IMR-90 (cell line): ENCODE data around the gene CEP41. TPM values are rescaled to one million over a fixed set of nuclear protein-coding genes. Genes with fewer than 3 reads are reported as not detected.

ENCODE experiments used
- ATAC-seq: fragments of 200-7000 bp; cut with Tn5 transposase; 2 replicates; pipeline ENCODE4 v1.9.1; 2020; ENCODE audit warnings: low read depth, mild to moderate bottlenecking, moderate library complexity
- BruUV-seq: library from RNA; stranded (reverse); fragments of 400-500 nt; replicated peaks from 2 replicates; lab custom pipeline; 2021; lab: Mats Ljungman, UMichigan
- CTCF ChIA-PET: fragments of 300-600 bp; formaldehyde crosslinking; extraction: SDS; loops from one replicate; lab custom pipeline; 2021; ENCODE audit warnings: antibody characterized with exemption; lab: Yijun Ruan, JAX
- POLR2A ChIA-PET: fragments of 300-600 bp; sonication (Branson Sonifier 250); formaldehyde crosslinking; loops from one replicate; lab custom pipeline; 2022; ENCODE audit warnings: antibody characterized with exemption; ENCODE audit not compliant: unreplicated experiment; lab: Charles Lee
- DNase-seq: peaks from one replicate; pipeline ENCODE4 v3.0.0; 2013
- H2AFZ ChIP-seq: replicated peaks from 2 replicates; pipeline ENCODE3; 2013; ENCODE audit warnings: low read length, mild to moderate bottlenecking; ENCODE audit not compliant: poor library complexity
- H2AK5ac ChIP-seq: 2 replicates; pipeline ENCODE4 v1.6.1; 2013; ENCODE audit warnings: low read depth, low read length, inconsistent platforms
- H2AK9ac ChIP-seq: replicated peaks from 2 replicates; pipeline ENCODE3; 2013; ENCODE audit warnings: mild to moderate bottlenecking, low read depth, low read length, moderate library complexity; ENCODE audit not compliant: poor library complexity
- H2BK120ac ChIP-seq: 2 replicates; pipeline ENCODE4 v1.6.1; 2013; ENCODE audit warnings: low read depth, low read length, inconsistent platforms
- H2BK15ac ChIP-seq: 3 replicates; pipeline ENCODE4 v1.6.1; 2013; ENCODE audit warnings: low read depth, low read length, inconsistent platforms
- H2BK20ac ChIP-seq: 2 replicates; pipeline ENCODE4 v1.6.1; 2013; ENCODE audit warnings: low read depth, mild to moderate bottlenecking, inconsistent platforms, low read length, moderate library complexity
- H2BK5ac ChIP-seq: 2 replicates; pipeline ENCODE4 v1.6.1; 2013; ENCODE audit warnings: mild to moderate bottlenecking, low read depth, low read length, inconsistent platforms; ENCODE audit not compliant: poor library complexity, severe bottlenecking
- H3K14ac ChIP-seq: replicated peaks from 2 replicates; pipeline ENCODE4 v1.6.1; 2013; ENCODE audit warnings: low read depth, low read length, inconsistent platforms
- H3K18ac ChIP-seq: 2 replicates; pipeline ENCODE4 v1.6.1; 2013; ENCODE audit warnings: low read depth, low read length, control low read depth
- H3K23ac ChIP-seq: 2 replicates; pipeline ENCODE4 v1.6.1; 2013; ENCODE audit warnings: low read depth, low read length, inconsistent platforms
- H3K27ac ChIP-seq: 2 replicates; pipeline ENCODE4 v1.5.1; 2013; ENCODE audit warnings: mild to moderate bottlenecking, control low read depth, low read length; ENCODE audit not compliant: insufficient read depth
- H3K27me3 ChIP-seq: 2 replicates; pipeline ENCODE4 v1.6.1; 2013; ENCODE audit warnings: low read length; ENCODE audit not compliant: control insufficient read depth, insufficient read depth
- H3K36me3 ChIP-seq: 2 replicates; pipeline ENCODE4 v1.6.1; 2013; ENCODE audit warnings: low read length, mixed read lengths; ENCODE audit not compliant: control insufficient read depth, insufficient read depth
- H3K4ac ChIP-seq: 2 replicates; pipeline ENCODE4 v1.6.1; 2013; ENCODE audit warnings: low read depth, low read length, inconsistent platforms
- H3K4me1 ChIP-seq: 2 replicates; pipeline ENCODE4 v1.6.1; 2013; ENCODE audit warnings: low read length, mixed read lengths; ENCODE audit not compliant: control insufficient read depth, insufficient read depth
- H3K4me2 ChIP-seq: 2 replicates; pipeline ENCODE4 v1.6.1; 2013; ENCODE audit warnings: low read depth, mild to moderate bottlenecking, control low read depth, low read length, moderate library complexity
- H3K4me3 ChIP-seq: 2 replicates; pipeline ENCODE4 v1.5.1; 2013; ENCODE audit warnings: low read depth, mild to moderate bottlenecking, control low read depth, low read length, moderate library complexity; ENCODE audit not compliant: insufficient read depth
- H3K56ac ChIP-seq: 2 replicates; pipeline ENCODE4 v1.6.1; 2013; ENCODE audit warnings: low read length, inconsistent platforms; ENCODE audit not compliant: insufficient read depth; ENCODE audit errors: extremely low read depth
- H3K79me1 ChIP-seq, 2 experiments: 2 replicates each; pipeline ENCODE4 v1.6.1; 2013; ENCODE audit warnings: low read length in 2 of 2, inconsistent platforms in 1 of 2, low read depth in 1 of 2
- H3K9ac ChIP-seq: 2 replicates; pipeline ENCODE4 v1.6.1; 2013; ENCODE audit warnings: low read depth, low read length, control low read depth
- H3K9me1 ChIP-seq: 2 replicates; pipeline ENCODE4 v1.6.1; 2013; ENCODE audit warnings: low read length, inconsistent platforms; ENCODE audit not compliant: insufficient read depth
- H3K9me3 ChIP-seq: 2 replicates; pipeline ENCODE4 v1.6.1; 2013; ENCODE audit warnings: low read length; ENCODE audit not compliant: control insufficient read depth, insufficient read depth
- H4K20me1 ChIP-seq: 2 replicates; pipeline ENCODE4 v1.6.1; 2013; ENCODE audit warnings: low read length, inconsistent platforms; ENCODE audit not compliant: insufficient read depth
- H4K5ac ChIP-seq: 2 replicates; pipeline ENCODE4 v1.6.1; 2013; ENCODE audit warnings: mild to moderate bottlenecking, low read depth, low read length, control low read depth
- H4K8ac ChIP-seq, 2 experiments: 2 replicates each; pipeline ENCODE4 v1.6.1; 2013; ENCODE audit warnings: low read depth in 2 of 2, low read length in 2 of 2, control low read depth in 1 of 2, inconsistent platforms in 1 of 2
- H4K91ac ChIP-seq: 2 replicates; pipeline ENCODE4 v1.6.1; 2013; ENCODE audit warnings: low read depth, low read length, inconsistent platforms; ENCODE audit not compliant: insufficient read depth
- BHLHE40 ChIP-seq: fragments of 150-350 bp; IDR thresholded peaks from 2 replicates; pipeline ENCODE4 v1.6.1; 2016; ENCODE audit warnings: mild to moderate bottlenecking, low read depth, low read length
- CEBPB ChIP-seq: IDR thresholded peaks from 2 replicates; pipeline ENCODE4 v1.6.1; 2012; ENCODE audit warnings: low read depth, low read length, improper control_type of control experiment
- MAFK ChIP-seq: IDR thresholded peaks from 2 replicates; pipeline ENCODE4 v1.6.1; 2012; ENCODE audit warnings: low read depth, low read length, improper control_type of control experiment
- RFX5 ChIP-seq: IDR thresholded peaks from 2 replicates; pipeline ENCODE4 v1.8.0; 2012; ENCODE audit warnings: low read depth, mild to moderate bottlenecking, low read length, moderate library complexity
- WGBS, 2 experiments: methylation state at CpG; one replicate each; pipeline versions ENCODE4 v1.1.5 to v1.1.7; 2013; ENCODE audit warnings: missing lambda C conversion rate in 2 of 2; ENCODE audit not compliant: insufficient read length in 1 of 2; ENCODE audit errors: extremely low coverage in 2 of 2; 5-methylcytosine and 5-hydroxymethylcytosine counted together
- dilution Hi-C: fragments of 300-500 bp; cut with HindIII; formaldehyde crosslinking; loops from one replicate; pipeline ENCODE4 v1.14.3; 2018; ENCODE audit warnings: low sequenced_read_pairs; ENCODE audit not compliant: unreplicated experiment
- in situ Hi-C: fragments of 300-500 bp; cut with MboI; formaldehyde crosslinking; loops from 3 replicates; pipeline ENCODE4 v1.14.3; 2019; ENCODE audit warnings: low sequenced_read_pairs, inconsistent platforms, mixed read lengths
- intact Hi-C: fragments of 100-400 bp; cut with micrococcal nuclease; formaldehyde crosslinking; loops from 2 replicates; pipeline ENCODE4 v1.10.0; 2022
- polyA plus RNA-seq, 3 experiments: library from polyadenylated mRNA; depleted of rRNA; stranded (reverse); fragments of >200 nt; gene quantifications; 2 replicates each; pipeline ENCODE4 v1.2.3, GENCODE V29; 2012; ENCODE audit warnings: low replicate concordance in 1 of 3
- total RNA-seq: library from RNA; depleted of rRNA; stranded (reverse); fragments of >200 nt; gene quantifications from 2 replicates; pipeline ENCODE4 v1.2.3, GENCODE V29; 2012
- TF ChIP-seq, protein P1 (sequence below): conservative IDR thresholded peaks from 2 replicates; pipeline ENCODE4 v1.5.1; 2012; ENCODE audit warnings: mild to moderate bottlenecking, low read depth, low read length, improper control_type of control experiment
- TF ChIP-seq, protein P2 (sequence below): fragments of 150-350 bp; IDR thresholded peaks from 2 replicates; pipeline ENCODE4 v1.6.1; 2016; ENCODE audit warnings: low read depth, mild to moderate bottlenecking, low read length, moderate library complexity, borderline replicate concordance
- TF ChIP-seq, protein P3 (sequence below): fragments of 150-350 bp; IDR thresholded peaks from 2 replicates; pipeline ENCODE4 v1.6.1; 2017; ENCODE audit warnings: mild to moderate bottlenecking, antibody characterized with exemption, low read length, low read depth

Gene CEP41
- total and polyA plus RNA-seq, 2 of the 4 experiments (the other 2 are of a cell fraction): 12.2 to 21.9 TPM

GRCh38 chr7:130481898-130482297 is 41.1 kb upstream of the CEP41 start:
- no CpG with 5 or more reads among the region's 1 CpG for WGBS, 2 experiments

More at GRCh38 chr7:130481898-130482297, 41.1 kb upstream of the CEP41 start:
- Histone ChIP-seq H3K9ac (no peak overlapping the region), H2BK5ac (no peak overlapping the region), H2BK15ac (no peak overlapping the region; the same call in 2 of the 3 replicates), H2AFZ (peak overlapping the region; percentile 50), H3K4ac (no peak overlapping the region), H4K8ac (no peak overlapping the region), H4K5ac (no peak overlapping the region), H3K9me3 (peaks cover 4% of the 10 kb centered on the region), H3K4me2 (no peak overlapping the region), H3K27ac (no peak overlapping the region), H3K79me1 (no peaks in the 10 kb centered on the region), H3K23ac (0 out of 2 replicates have a peak overlapping the region, but pooled peaks have one; percentile 16), H3K4me1 (no peaks in the 10 kb centered on the region), H2BK120ac (no peak overlapping the region), H3K9me1 (no peaks in the 10 kb centered on the region), H4K20me1 (no peaks in the 10 kb centered on the region), H2AK9ac (no peak overlapping the region), H2AK5ac (no peak overlapping the region), H3K56ac (no peak overlapping the region), H3K36me3 (no peaks in the 10 kb centered on the region), H3K14ac (no peak overlapping the region), H3K18ac (no peak overlapping the region), H3K4me3 (no peak overlapping the region), H2BK20ac (no peak overlapping the region), H3K27me3 (peaks cover 5% of the 10 kb centered on the region), H4K91ac (no peak overlapping the region)
- ATAC-seq: peak; percentile 85
- POLR2A ChIA-PET: no interaction called here
- in situ Hi-C loops (loop anchor here (10.0 kb wide), 1 partner anchor 407 kb away; the partner anchor contains the start of gene KLHDC10), intact Hi-C loops (no loop called here), dilution Hi-C loops (no loop called here)
- peak; percentile 44 for DNase-seq
- CTCF ChIA-PET: interaction anchor here (0.6 kb wide), 1 partner anchor 59 kb away, joined by 4 read pairs; no protein-coding TSS in a partner anchor
- TF ChIP-seq, protein P1, sequence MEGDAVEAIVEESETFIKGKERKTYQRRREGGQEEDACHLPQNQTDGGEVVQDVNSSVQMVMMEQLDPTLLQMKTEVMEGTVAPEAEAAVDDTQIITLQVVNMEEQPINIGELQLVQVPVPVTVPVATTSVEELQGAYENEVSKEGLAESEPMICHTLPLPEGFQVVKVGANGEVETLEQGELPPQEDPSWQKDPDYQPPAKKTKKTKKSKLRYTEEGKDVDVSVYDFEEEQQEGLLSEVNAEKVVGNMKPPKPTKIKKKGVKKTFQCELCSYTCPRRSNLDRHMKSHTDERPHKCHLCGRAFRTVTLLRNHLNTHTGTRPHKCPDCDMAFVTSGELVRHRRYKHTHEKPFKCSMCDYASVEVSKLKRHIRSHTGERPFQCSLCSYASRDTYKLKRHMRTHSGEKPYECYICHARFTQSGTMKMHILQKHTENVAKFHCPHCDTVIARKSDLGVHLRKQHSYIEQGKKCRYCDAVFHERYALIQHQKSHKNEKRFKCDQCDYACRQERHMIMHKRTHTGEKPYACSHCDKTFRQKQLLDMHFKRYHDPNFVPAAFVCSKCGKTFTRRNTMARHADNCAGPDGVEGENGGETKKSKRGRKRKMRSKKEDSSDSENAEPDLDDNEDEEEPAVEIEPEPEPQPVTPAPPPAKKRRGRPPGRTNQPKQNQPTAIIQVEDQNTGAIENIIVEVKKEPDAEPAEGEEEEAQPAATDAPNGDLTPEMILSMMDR: no peak
- TF ChIP-seq BHLHE40 (no peak), CEBPB (no peak), MAFK (no peak), RFX5 (no peak)
- TF ChIP-seq, protein P2, sequence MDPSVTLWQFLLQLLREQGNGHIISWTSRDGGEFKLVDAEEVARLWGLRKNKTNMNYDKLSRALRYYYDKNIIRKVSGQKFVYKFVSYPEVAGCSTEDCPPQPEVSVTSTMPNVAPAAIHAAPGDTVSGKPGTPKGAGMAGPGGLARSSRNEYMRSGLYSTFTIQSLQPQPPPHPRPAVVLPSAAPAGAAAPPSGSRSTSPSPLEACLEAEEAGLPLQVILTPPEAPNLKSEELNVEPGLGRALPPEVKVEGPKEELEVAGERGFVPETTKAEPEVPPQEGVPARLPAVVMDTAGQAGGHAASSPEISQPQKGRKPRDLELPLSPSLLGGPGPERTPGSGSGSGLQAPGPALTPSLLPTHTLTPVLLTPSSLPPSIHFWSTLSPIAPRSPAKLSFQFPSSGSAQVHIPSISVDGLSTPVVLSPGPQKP: no peak
- TF ChIP-seq, protein P3, sequence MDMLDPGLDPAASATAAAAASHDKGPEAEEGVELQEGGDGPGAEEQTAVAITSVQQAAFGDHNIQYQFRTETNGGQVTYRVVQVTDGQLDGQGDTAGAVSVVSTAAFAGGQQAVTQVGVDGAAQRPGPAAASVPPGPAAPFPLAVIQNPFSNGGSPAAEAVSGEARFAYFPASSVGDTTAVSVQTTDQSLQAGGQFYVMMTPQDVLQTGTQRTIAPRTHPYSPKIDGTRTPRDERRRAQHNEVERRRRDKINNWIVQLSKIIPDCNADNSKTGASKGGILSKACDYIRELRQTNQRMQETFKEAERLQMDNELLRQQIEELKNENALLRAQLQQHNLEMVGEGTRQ: peak; percentile 85
- BruUV-seq: no TSS peak
